DND-41 (cell line): ENCODE measurements around the gene CEP112.

Experiments
- CTCF ChIP-seq: IDR thresholded peaks from 2 replicates; pipeline ENCODE4 v1.5.1; 2012; ENCODE audit warnings: borderline replicate concordance, low read length, moderate library complexity, mild to moderate bottlenecking; ENCODE audit not compliant: poor library complexity, severe bottlenecking; ENCODE audit errors: extremely low read depth
- EZH2 ChIP-seq: IDR thresholded peaks from 3 replicates; pipeline ENCODE4 v1.6.1; 2012; ENCODE audit warnings: borderline replicate concordance, low read depth, mild to moderate bottlenecking, moderate library complexity, low read length, inconsistent platforms; ENCODE audit not compliant: severe bottlenecking

- TF ChIP-seq CTCF (no peak), EZH2 (no peak)
Observed at GRCh38 chr17:65967372-65967771, 224.6 kb downstream of the CEP112 start.
